ENCODE results near the gene EDN1.

EDN1 gene

DNA sequence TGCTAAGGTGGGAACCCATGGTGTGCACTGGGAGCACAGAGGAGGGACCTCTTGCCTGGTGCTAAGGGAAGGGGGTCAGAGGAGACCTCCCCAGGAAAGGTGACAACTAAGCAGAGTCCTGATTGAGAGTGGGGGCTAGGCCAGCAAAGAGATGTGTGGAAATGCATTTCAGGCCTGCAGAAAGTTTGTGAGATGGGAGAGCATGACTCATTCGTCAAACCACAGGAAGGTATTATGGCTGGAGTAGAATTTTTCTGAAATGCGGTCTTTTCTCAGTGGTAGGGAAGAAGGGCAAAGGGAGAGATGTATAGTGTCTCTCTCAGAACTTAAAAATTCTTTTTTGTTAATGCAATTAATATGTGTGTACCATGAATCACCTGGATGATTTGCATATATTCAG, 23.6 kb upstream of the EDN1 start:
- DNase-seq = no peak
- intact Hi-C loops (cut with DNase I) = no loop called here

DNA sequence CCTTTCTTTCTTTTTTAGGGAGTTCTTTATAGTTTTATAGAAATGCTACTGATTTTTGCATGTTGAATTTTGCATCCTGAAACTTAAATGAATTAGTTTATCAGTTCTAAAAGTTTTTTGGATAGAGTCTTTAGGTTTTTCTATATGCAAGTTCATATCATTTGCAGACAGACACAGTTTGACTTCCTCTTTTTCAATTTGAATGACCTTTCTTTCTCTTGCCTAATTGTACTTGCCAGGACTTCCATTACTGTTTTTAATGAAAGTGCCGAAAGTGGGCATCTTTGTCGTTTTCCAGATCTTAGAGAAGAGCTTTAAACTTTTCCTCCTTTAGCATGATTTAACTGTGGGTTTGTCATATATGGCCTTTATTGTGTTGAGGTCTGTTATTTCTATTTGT, 21.1 kb upstream of the EDN1 start:
- intact Hi-C loops (cut with DNase I) = no loop called here

DNA sequence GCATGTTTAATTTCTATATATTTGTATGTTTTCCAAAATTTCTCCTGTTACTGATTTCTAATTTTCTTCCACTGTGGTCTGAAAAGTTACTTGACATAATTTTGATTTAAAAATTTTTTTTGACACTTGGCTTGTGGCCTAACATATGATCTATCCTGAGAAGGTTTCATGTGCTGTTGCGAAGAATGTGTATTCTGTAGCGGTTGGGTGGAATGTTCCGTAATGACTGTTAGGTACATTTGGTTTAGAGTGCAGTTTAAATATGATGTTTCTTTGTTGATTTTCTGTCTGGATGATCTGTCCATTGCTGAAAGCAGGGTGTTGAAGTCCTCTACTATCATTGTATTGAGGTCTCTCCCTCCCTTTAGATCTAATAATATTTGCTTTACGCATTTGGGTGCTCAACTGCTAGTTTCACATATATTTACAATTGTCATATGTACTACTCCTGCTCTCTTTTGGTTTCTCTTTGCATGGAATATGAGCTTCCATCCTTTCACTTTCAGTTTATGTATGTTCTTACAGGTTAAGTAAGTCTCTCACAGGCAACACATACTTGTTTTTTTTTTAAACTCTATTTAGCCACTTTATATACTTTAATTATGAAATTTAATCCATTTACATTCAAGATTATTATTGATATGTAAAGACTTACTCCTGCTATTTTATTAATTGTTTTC, 19.5 kb upstream of the EDN1 start:
- DNase-seq = no peak
- intact Hi-C loops (cut with DNase I) = no loop called here

More for the DNA sequence above, 21.1 kb upstream of the EDN1 start:
- no peak for DNase-seq

DNA sequence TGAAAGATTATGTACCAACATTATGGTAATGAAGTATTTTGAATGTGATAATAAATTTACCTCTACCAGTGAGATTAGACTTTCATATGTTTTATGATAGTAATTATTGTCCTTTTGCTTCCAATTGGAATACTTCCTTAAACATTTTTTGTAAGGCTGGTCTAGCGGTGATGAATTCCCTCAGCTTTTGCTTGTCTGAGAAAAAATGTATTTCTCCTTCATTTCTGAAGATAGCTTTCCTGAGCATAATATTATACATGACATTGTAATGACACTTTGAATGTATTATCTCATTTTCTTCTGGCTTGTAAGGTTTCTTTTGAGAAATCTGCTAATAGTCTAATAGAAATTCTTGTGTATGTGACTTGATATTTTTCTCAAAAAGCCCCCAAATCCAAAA, 18.6 kb upstream of the EDN1 start:
- intact Hi-C loops (cut with DNase I) = no loop called here
- no peak for DNase-seq

DNA sequence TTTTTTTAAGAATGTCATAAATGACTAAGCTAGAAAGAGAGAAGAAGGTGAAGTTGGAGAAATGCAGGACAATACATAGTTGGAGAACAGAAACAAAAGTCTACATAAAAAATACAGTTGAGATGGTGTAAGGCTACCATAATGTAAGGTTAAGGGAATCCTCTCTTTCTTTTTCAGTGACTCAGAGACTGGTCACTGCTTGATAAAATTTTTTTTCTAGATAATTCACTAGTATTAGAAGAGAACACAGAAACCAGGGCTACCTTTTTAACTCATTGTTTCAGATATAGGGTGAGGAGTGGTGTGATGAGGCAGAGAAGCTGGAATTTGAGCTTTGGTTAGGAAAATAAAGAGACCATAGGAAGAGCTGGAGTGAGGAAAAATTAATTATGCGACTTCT, 18.2 kb upstream of the EDN1 start:
- intact Hi-C loops (cut with DNase I) = no loop called here
- no peak for DNase-seq

DNA sequence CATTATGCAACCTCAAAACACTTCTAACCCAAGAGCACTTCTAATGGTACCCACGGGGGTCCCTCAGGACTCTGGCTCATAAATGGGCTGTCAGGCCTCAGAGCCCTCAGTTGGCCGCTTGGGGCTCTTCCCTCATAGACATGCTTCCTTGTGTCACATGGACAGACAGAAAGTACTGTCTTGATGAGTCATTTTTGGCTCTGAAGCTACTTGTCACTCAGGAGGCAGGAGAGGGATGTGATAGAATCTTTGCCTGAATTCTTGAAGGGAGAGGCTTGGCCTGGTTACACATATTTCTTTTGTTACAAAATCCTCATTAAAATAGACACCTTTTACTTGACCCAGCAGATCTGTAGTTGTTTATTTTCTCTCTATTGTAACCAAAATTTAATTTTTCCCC, 15.1 kb upstream of the EDN1 start:
- no peak for DNase-seq
- intact Hi-C loops (cut with DNase I) = no loop called here

DNA sequence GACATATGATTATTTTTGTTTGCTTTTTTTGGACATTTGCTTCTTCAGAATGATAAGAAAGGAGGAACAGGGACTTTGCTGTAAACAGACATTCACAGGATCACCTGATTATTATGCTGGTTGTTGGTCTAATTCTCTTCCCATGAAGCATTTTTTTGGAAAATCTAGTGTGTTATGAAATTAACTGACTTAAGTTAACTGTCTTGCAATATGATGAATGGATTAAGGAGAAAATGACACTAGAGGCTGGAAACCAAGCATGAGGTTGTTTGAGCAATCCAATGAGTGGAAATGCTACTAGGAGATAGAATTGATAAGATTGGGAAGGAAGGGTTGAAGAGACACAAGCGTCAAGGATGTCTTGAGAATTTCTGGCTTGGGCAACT, 13.2 kb upstream of the EDN1 start:
- no peak for DNase-seq
- intact Hi-C loops (cut with DNase I) = no loop called here

DNA sequence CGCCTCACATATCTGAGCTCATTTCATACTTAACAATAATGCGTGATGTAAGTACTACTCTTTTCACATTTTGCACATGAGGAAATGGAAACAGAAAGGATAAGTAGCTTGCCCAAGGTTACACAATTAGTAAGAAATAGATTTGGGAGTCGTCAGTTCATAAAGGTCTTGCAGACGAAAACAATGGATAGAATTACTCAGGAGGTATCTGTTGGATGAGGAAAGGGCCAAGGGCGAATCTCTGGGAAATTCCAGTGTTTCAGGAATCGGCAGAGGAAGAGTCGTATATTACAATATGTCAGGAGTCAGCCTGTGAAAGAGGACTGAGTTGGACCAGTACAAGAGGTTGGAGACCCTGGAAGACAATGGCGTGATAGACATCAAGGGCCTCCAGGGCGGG, 12.8 kb upstream of the EDN1 start:
- intact Hi-C loops (cut with DNase I) = no loop called here
- DNase-seq = no peak

DNA sequence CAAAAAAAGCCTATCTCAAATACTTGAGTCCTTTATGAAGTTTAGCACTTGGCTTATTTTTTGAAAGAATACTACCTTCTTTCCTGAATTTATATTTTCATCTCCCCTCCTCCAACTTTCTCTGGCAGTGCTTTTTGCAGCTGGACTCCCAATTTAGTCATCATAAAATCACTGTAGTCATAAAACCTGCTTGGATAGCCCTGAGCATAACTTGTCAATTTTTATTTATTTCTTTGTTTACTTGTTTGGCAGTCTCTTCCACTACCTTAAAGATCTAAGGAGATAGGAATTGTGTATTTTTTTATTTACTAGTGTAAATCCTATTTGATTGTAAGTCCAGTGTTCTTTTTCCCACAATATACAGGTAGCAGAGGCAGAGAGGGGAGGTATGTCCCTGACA, 11.2 kb upstream of the EDN1 start:
- intact Hi-C loops (cut with DNase I) = no loop called here
- DNase-seq = no peak

DNA sequence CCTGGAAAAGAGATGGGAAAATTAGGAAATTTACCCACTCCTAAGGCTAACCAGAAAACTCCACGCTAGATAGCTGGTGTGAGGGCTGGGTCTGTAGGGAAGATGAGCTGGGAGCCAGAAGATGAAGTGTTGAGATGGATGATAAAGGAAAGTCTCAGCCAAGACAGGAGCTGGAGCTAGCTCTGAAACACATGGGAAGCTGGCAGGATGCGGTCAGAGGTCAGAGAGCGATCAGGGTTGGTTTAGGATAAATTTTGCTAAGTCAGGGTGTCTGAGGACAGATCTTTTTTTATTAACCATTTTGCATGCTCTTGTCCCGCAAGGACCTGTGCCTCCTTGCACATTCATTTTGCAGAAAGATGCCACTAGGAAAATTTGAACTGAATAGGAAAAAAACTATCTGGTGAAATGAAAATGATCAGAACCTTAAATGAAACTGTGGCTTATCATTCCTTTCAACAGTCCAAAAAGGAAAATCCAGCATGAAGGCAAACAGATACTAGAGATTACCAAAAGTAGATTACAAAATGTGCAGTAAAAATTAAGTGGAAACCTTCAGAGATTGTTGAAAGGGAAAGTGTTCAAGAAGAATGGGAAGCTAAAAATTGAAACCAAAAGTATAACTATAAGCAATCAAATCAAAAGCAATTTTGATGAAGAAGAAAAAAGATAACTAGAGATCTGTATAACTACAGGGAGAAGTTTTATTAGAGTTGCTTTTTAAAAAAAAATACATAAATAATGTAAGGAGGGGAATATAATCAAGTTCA, 10.7 kb upstream of the EDN1 start:
- DNase-seq = no peak
- intact Hi-C loops (cut with DNase I) = no loop called here

DNA sequence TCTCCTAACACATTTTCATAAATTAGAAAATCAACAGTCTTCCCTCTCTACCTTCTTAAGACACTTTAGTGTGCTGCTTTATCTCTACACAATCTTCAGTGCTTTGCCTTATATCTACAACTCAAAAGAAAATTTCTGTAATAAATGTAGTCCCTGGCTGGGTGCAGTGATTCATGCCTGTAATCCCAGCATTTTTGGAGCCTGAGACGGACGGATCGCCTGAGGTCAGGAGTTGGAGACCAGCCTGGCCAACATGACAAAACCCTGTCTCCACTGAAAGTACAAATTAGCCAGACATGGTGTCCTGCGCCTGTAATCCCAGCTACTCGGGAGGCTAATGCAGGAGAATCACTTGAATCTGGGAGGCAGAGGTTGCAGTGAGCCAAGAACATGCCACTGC, 9.7 kb upstream of the EDN1 start:
- DNase-seq = no peak
- intact Hi-C loops (cut with DNase I) = no loop called here

DNA sequence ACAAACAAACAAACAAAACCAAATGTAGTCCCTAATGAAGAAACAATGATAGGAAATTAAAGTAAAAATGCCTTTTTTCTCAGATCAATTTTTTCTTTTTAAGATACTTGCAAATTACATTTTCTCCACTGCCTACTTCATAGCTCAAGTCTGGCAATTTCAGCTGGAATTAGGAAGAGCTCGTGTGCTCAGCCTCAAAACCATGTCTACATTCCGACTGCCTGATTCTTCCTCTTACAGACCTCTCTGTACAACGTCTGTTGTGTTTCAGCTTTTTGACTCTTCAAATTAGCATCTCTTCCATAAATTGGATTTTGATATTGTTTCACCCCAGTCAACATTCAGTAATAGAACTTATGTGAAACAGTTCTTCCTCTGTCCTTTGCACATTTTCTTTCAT, 9.3 kb upstream of the EDN1 start:
- intact Hi-C loops (cut with DNase I) = no loop called here
- DNase-seq = no peak

DNA sequence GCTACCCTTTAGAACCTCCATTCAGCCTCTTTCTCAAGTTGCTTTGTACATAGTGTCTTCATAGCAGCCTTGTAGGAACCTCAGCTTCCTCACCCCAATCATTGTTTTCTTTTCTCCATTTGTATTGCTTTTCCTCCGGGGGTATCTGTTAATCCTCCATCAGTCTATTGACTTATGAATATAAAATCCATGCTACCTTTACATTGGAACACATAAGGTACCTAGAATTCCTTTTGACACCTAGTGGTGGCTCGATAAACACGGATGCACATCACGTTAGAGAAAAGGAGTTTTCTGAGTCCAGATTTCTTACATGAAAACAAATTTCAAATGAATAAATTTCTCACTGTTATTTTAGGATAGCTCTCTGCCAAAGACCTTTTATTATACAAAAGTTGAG, 6.3 kb upstream of the EDN1 start:
- intact Hi-C loops (cut with DNase I) = no loop called here
- DNase-seq = no peak

DNA sequence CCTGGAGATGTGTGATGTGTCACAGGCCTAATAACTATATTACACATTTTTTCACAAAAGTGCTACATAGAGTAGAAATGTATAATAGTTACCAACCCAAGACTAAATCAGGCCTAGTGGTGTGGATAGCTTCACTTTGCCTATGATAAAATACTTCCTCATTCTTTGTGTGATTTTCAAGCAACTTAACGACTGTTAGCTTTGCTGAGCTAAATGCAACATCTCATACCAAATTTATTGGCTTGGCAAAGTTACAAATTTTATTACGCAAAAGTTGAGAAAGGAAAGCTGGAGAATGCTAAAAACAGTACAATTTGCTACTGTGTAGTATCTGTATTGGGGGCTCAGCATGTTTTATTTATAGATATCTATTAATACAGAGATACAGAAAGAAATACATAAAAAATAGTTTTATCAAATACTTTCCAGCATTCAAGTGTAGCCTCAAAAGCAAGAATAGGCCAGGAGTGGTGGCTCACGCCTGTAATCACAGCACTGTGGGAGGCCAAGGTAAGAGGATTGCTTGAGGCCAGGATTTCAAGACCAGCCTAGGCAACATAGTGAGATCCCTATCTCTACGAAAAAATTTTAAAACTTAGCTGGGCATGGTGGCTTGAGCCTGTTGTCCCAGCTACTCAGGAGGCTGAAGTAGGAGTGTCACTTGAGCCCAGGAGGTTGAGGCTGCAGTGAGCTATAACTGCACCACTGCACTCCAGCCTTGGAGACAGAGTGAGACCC, 3.6 kb upstream of the EDN1 start:
- intact Hi-C loops (cut with DNase I) = no loop called here
- no peak for DNase-seq

DNA sequence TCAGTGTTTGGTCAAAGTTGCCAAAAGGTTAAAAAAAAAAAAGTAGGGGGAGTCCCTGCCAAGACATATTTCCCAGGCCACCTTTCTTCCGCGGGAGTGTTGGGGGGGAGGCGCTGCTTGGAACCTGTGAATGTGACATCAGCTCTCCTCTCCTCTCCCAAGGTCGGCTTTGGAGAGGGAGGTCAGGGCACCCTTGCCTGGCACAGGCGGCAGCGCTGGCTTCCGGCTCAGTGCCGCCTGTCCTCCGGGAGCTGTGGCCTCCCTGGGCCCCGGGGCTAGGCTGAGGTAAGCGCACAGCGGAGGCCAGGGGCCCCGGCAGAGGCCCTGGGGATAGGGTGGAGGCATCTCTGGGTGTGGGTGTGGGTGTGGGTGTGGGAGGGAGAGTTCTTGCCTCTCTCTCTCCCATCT, 1.9 kb upstream of the EDN1 start:
- no peak for DNase-seq
- intact Hi-C loops (cut with DNase I) = no loop called here

DNA sequence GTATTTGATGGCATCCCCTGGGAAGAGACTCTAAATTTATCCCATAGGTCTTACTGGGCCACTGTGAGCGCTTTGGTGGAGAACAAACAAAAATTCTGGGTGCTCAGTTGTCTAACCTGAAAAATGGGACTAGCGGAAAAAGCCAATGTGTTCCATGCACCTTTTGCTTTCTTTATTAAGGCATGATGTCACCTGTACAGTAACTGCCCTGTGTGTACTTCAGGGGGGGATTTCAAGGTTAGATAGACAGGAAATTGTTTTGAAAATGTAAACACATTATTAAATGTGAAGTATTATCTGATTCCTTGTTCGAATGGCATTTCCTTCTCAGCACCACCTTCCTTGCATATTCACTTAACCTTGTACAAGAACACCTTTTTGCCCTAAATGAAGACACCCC, 1.2 kb upstream of the EDN1 start:
- intact Hi-C loops (cut with DNase I) = no loop called here
- DNase-seq = no peak

DNA sequence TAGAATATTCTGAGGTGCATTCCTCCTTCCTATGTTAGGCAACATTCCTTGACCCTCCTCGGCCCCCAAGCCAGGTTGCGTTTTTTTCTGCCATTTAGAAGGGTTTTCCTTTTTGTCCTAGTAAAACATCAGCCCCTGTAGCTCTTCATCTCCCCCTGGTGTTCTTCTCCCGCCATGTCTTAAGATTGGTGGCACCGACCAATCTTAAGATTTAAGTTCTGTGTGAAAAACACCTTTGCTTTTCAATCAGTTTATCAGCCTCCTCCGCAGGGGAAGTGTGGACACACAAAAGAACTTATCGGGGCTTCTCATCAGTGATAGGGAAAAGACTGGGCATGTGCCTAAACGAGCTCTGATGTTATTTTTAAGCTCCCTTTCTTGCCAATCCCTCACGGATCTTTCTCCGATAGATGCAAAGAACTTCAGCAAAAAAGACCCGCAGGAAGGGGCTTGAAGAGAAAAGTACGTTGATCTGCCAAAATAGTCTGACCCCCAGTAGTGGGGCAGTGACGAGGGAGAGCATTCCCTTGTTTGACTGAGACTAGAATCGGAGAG, 719 bp upstream of the EDN1 start:
- intact Hi-C loops (cut with DNase I) = no loop called here

DNA sequence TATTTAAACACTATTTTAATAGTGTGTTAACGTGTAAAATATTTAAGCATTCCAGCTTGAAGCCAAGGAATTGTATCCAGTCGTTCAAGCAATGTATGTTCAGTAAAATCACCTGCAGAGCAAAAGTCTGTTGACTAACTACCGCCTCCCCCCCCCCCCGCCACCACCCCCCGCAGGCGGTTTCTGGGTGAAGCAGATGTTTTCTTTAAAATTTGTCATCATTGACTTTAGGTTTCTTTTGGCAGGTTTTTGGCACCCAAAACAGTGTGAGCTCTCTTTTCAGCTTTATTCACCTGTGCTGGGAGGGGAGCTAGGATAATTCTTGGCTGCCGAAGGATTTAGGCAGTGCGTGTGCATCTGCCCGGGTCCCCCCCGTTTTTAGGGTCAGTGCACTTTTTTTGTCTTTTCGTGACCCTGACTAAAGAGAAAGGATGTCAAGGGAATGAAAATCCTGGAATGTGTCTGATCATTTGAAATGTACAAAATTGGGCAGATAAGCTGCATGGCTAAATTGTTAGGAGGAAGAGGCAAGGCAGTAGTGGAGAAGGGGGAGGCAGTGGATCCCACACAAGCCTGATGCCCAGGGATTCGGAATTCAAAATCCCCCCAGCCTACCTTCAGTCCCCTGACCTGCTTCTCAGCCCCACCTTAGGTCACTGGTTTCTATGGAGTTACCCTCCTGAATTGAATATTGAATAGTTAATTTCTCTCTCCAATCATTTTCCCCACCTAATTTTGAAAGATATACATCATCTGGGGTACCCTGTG, 1.1 kb downstream of the EDN1 start:
- DNase-seq = no peak
- intact Hi-C loops (cut with DNase I) = loop anchor here (10.0 kb wide), 1 partner anchor 314 kb away; no protein-coding TSS in a partner anchor

More for the DNA sequence above, 719 bp upstream of the EDN1 start:
- DNase-seq = peak in 1 of 10 donors; percentile 15

DNA sequence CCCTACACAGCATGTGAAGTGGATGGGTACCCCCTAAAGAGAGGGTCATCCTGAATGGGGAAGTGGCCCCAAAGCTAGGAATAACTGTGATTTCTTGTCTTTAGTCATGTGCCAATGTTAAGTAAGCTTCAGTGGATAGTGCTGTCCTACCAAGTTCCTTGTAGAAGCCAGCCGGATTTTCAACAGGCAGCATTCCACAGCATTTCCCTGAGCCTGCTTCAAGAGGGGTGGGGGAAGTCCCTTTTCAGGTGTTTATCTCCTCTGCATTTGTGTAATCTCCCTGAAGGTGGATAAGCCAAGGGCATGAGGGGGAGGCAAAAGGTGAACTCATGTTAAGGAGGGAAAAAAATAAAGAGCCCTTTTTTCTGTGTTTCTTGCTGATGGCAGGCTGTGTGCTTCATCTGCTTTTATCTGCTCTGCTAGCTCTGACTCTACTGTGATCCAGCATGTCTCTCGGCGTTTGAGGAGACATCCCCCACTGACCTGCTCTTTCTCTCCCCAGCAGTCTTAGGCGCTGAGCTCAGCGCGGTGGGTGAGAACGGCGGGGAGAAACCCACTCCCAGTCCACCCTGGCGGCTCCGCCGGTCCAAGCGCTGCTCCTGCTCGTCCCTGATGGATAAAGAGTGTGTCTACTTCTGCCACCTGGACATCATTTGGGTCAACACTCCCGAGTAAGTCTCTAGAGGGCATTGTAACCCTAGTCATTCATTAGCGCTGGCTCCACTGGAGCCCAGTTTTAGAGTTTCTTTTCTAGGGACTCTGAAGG, 1.9 kb downstream of the EDN1 start:
- DNase-seq = no peak
- intact Hi-C loops (cut with DNase I) = loop anchor here (10.0 kb wide), 1 partner anchor 313 kb away; no protein-coding TSS in a partner anchor
